Right atrium auricular region (tissue), 2 donors: Measurements from ENCODE around the gene SPTBN1. TPM values are rescaled to one million over a fixed set of nuclear protein-coding genes. Genes with fewer than 3 reads are reported as not detected.
"Not testable (repeated sequence)": the region's sequence is repeated elsewhere in the genome, so short reads cannot be mapped to it uniquely, and the experiment has no call there.

Source experiments
- DNase-seq: peaks from one replicate; pipeline ENCODE4 v3.0.0-alpha.2; 2019; ENCODE audit warnings: low spot score
- H3K27ac ChIP-seq, 2 donors: fragments of 200-600 bp; sonication (generic); 1 replicate in 1 of 2; 2 replicates in 1 of 2; pipeline ENCODE4 v1.5.1; 2016 to 2019
- H3K27me3 ChIP-seq, 2 donors: fragments of 200-600 bp; sonication (generic); one replicate each; pipeline versions ENCODE4 v1.5.1 to v1.6.0; 2017 to 2019
- H3K36me3 ChIP-seq: fragments of 200-600 bp; sonication (generic); one replicate; pipeline ENCODE4 v1.5.1; 2016
- H3K4me1 ChIP-seq, 2 donors: fragments of 200-600 bp; sonication (generic); one replicate each; pipeline versions ENCODE4 v1.5.1 to v1.6.0; 2017 to 2019
- H3K4me3 ChIP-seq, 2 donors: fragments of 200-600 bp; sonication (generic); 1 replicate in 1 of 2; 2 replicates in 1 of 2; pipeline ENCODE4 v1.5.1; 2017 to 2019; ENCODE audit warnings: mild to moderate bottlenecking in 1 of 2, moderate library complexity in 1 of 2
- H3K9me3 ChIP-seq, 2 donors: fragments of 200-600 bp; sonication (generic); one replicate each; pipeline ENCODE4 v1.5.1; 2019
- CTCF ChIP-seq, 2 donors: fragments of 200-600 bp; sonication (generic); IDR thresholded peaks; one replicate each; pipeline ENCODE4 v1.5.1; 2019; ENCODE audit warnings: antibody characterized with exemption in 2 of 2
- total RNA-seq, 2 donors: library from RNA; depleted of rRNA; stranded (reverse); fragments of >200 nt; gene quantifications; one replicate each; pipeline ENCODE4 v1.1.0, GENCODE V29; 2016

The SPTBN1 gene
- total RNA-seq, 2 donors from 2014 or later = 265 to 382 TPM

- no peaks in the 10 kb centered on the region for H3K9me3 ChIP-seq
- no peak overlapping the region for H3K27ac ChIP-seq
- no peaks in the 10 kb centered on the region for H3K36me3 ChIP-seq
- H3K4me3 ChIP-seq = no peak overlapping the region
- peaks cover 0 to 56% of the 10 kb centered on the region in 2 donors for H3K4me1 ChIP-seq
- no peak for DNase-seq
- no peak for TF ChIP-seq CTCF (IDR thresholded peaks at IDR 0.05)
- H3K27me3 ChIP-seq = no peaks in the 10 kb centered on the region
Observed at GRCh38 chr2:54516842-54517241, 60.7 kb downstream of the SPTBN1 start.

- H3K9me3 ChIP-seq, H3K4me3 ChIP-seq, H3K27me3 ChIP-seq, H3K36me3 ChIP-seq, DNase-seq, H3K27ac ChIP-seq: not testable (repeated sequence)
- peaks cover 0 to 54% of the 10 kb centered on the region in 2 donors for H3K4me1 ChIP-seq
Observed at GRCh38 chr2:54518016-54518415, 61.9 kb downstream of the SPTBN1 start.

GRCh38 chr2:54518430-54518829, 62.3 kb downstream of the SPTBN1 start:
- Histone ChIP-seq H3K4me3 (no peak overlapping the region), H3K9me3 (no peaks in the 10 kb centered on the region), H3K27me3 (no peaks in the 10 kb centered on the region), H3K36me3 (no peaks in the 10 kb centered on the region), H3K27ac (no peak overlapping the region), H3K4me1 (peaks cover 0 to 55% of the 10 kb centered on the region in 2 donors)
- no peak for DNase-seq
- no peak for TF ChIP-seq CTCF (IDR thresholded peaks at IDR 0.05)

- H3K9me3 ChIP-seq = no peaks in the 10 kb centered on the region
- no peaks in the 10 kb centered on the region for H3K36me3 ChIP-seq
- H3K27me3 ChIP-seq = no peaks in the 10 kb centered on the region
- no peak for TF ChIP-seq CTCF (IDR thresholded peaks at IDR 0.05)
- peaks cover 0 to 68% of the 10 kb centered on the region in 2 donors for H3K4me1 ChIP-seq
- H3K27ac ChIP-seq = no peak overlapping the region
- no peak overlapping the region for H3K4me3 ChIP-seq
- DNase-seq = no peak
Observed at GRCh38 chr2:54519841-54520459, 63.8 kb downstream of the SPTBN1 start.

- no peak for TF ChIP-seq CTCF (IDR thresholded peaks at IDR 0.05)
- peak overlapping the region in 1 of 2 donors; percentile 0 for H3K27ac ChIP-seq
- no peaks in the 10 kb centered on the region for H3K9me3 ChIP-seq
- H3K27me3 ChIP-seq = no peaks in the 10 kb centered on the region
- H3K4me3 ChIP-seq = no peak overlapping the region
- H3K4me1 ChIP-seq = peaks cover 0 to 69% of the 10 kb centered on the region in 2 donors
- peaks cover 3% of the 10 kb centered on the region for H3K36me3 ChIP-seq
- DNase-seq = no peak
Observed at GRCh38 chr2:54520687-54521086, 64.6 kb downstream of the SPTBN1 start.

DNA sequence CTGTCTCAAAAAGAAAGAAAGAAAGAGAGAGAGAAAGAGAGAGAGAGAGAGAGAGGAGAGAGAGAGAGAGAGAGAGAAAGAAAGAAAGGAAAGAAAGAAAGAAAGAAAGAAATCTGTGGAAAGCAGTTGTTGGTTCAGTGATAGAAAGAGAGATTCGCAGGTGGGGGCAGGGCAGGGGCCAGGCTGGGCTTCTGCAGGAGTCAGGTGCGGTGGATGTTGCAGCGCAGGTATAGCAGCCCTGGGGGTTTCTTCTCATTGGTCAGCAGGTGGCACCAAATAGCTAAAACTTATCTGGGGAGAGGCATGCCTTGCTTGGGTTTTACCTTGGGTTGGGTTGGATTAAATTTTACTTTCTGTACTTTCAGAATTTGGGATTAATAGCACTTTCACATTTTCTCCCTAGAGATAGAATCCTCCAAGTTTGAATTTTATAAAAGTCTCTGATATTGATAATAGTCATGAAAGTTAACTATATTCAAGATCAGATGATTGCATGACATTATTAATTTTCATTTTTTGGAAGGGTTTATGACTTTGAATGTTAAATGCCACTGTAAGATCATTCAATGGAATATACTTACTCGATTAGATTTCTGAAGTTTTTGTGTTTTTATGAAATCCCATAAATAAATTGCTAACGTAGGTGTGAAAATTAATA, 66.6 kb downstream of the SPTBN1 start:
- Histone ChIP-seq H3K27ac (no peak overlapping the region), H3K27me3 (no peaks in the 10 kb centered on the region), H3K9me3 (no peaks in the 10 kb centered on the region), H3K4me3 (no peak overlapping the region), H3K4me1 (peaks cover 0 to 83% of the 10 kb centered on the region in 2 donors), H3K36me3 (peaks cover 22% of the 10 kb centered on the region)
- no peak for DNase-seq
- TF ChIP-seq CTCF (IDR thresholded peaks at IDR 0.05) = peak; percentile 47 to 71
